HG03139 (cell line): ENCODE data around the gene CTXN1.

Source experiments
- ATAC-seq: cut with Tn5 transposase; IDR thresholded peaks from one replicate; pipeline ENCODE4 v1.9.1; 2021; ENCODE audit not compliant: unreplicated experiment

CTXN1 gene

GRCh38 chr19:7877249-7877836 is 48.6 kb downstream of the CTXN1 start:
- ATAC-seq, result no peak

GRCh38 chr19:7874897-7875273 is 51.0 kb downstream of the CTXN1 start:
- no peak for ATAC-seq
